Measurements from ENCODE around the gene HLA-DPB1.

Gene HLA-DPB1

GRCh38 chr6:33069021-33069738, 6.6 kb upstream of the HLA-DPB1 start:
- Histone ChIP-seq H3K27ac (peak overlapping the region in 1 of 21 experiments; percentile 86), H3K4me3 (no peak overlapping the region)

GRCh38 chr6:33070909-33071308, 4.9 kb upstream of the HLA-DPB1 start:
- Histone ChIP-seq H3K4me3 (peak overlapping the region in 4 of 7 experiments; percentile 27 to 38 (median 36)), H3K27ac (peak overlapping the region in 3 of 21 experiments; percentile 40 to 86 (median 67))

- Histone ChIP-seq H3K27ac (peak overlapping the region in 7 of 21 experiments; percentile 21 to 86 (median 44)), H3K4me3 (peak overlapping the region in 5 of 7 experiments; percentile 27 to 38 (median 33))
These were observed 4.2 kb upstream of the HLA-DPB1 start for GRCh38 chr6:33071569-33071968.

- Histone ChIP-seq H3K27ac (peak overlapping the region in 18 of 21 experiments; percentile 14 to 87 (median 69)), H3K4me3 (peak overlapping the region in 6 of 7 experiments; percentile 19 to 38 (median 30))
These were observed 3.2 kb upstream of the HLA-DPB1 start for GRCh38 chr6:33072508-33073100.

- peak within 1 kb of the TSS in 20 of 21 experiments; percentile 22 to 87 (median 68) for H3K27ac ChIP-seq
- peak within 1 kb of the TSS in 6 of 7 experiments; percentile 19 to 38 (median 30) for H3K4me3 ChIP-seq
These were observed 2.3 kb upstream of the HLA-DPB1 start, which contains the start of gene HLA-DPA1 for GRCh38 chr6:33073431-33073871. Gene HLA-DPA1, minus strand, starts transcription at chr6:33073649.

- H3K27ac ChIP-seq, result peak overlapping the region in 19 of 21 experiments; percentile 6 to 87 (median 70)
- H3K4me3 ChIP-seq, result no peak overlapping the region
These were observed 602 bp upstream of the HLA-DPB1 start for GRCh38 chr6:33075208-33075567.

GRCh38 chr6:33076406-33076934, 680 bp downstream of the HLA-DPB1 start:
- Histone ChIP-seq H3K27ac (peak overlapping the region; percentile 11 to 87 (median 76)), H3K4me3 (peak overlapping the region; percentile 28 to 44 (median 34))

GRCh38 chr6:33077908-33078307, 2.1 kb downstream of the HLA-DPB1 start:
- peak overlapping the region in 4 of 7 experiments; percentile 0 to 44 (median 12) for H3K4me3 ChIP-seq

GRCh38 chr6:33078442-33078841, 2.7 kb downstream of the HLA-DPB1 start:
- Histone ChIP-seq H3K4me3 (peak overlapping the region in 3 of 7 experiments; percentile 8 to 44 (median 16)), H3K27ac (peak overlapping the region in 1 of 21 experiments; percentile 7)

More at GRCh38 chr6:33077908-33078307, 2.1 kb downstream of the HLA-DPB1 start:
- H3K27ac ChIP-seq, result peak overlapping the region in 3 of 21 experiments; percentile 13 to 43 (median 43)

- Histone ChIP-seq H3K4me3 (peak overlapping the region in 1 of 7 experiments; percentile 44), H3K27ac (peak overlapping the region in 3 of 21 experiments; percentile 7 to 61 (median 21))
These were observed 3.2 kb downstream of the HLA-DPB1 start for GRCh38 chr6:33078919-33079521.

GRCh38 chr6:33079580-33079979, 3.8 kb downstream of the HLA-DPB1 start:
- peak overlapping the region in 1 of 21 experiments; percentile 61 for H3K27ac ChIP-seq
- peak overlapping the region in 2 of 7 experiments; percentile 20 to 37 for H3K4me3 ChIP-seq

- Histone ChIP-seq H3K4me3 (peak overlapping the region; percentile 11 to 37 (median 25)), H3K27ac (peak overlapping the region in 18 of 21 experiments; percentile 4 to 78 (median 54))
These were observed 4.6 kb downstream of the HLA-DPB1 start for GRCh38 chr6:33080127-33081089.

- Histone ChIP-seq H3K4me3 (peak overlapping the region; percentile 11 to 37 (median 25)), H3K27ac (peak overlapping the region in 16 of 21 experiments; percentile 10 to 78 (median 54))
These were observed 5.5 kb downstream of the HLA-DPB1 start for GRCh38 chr6:33081098-33081824.

GRCh38 chr6:33082702-33083101, 6.9 kb downstream of the HLA-DPB1 start:
- Histone ChIP-seq H3K4me3 (no peak overlapping the region), H3K27ac (no peak overlapping the region)

GRCh38 chr6:33085627-33086026, 9.8 kb downstream of the HLA-DPB1 start:
- no peak overlapping the region for H3K27ac ChIP-seq
- H3K4me3 ChIP-seq, result no peak overlapping the region

- no peak overlapping the region for H3K4me3 ChIP-seq
- H3K27ac ChIP-seq, result no peak overlapping the region
These were observed 12.6 kb downstream of the HLA-DPB1 start for GRCh38 chr6:33088258-33088930.

GRCh38 chr6:33088931-33089620, 13.3 kb downstream of the HLA-DPB1 start:
- Histone ChIP-seq H3K27ac (no peak overlapping the region), H3K4me3 (no peak overlapping the region)

Measured in skin epidermis (tissue), 12 donors.